Heart left ventricle (tissue), 13 donors: ENCODE data around the gene BMP2K.

Experiments used
- POLR2A ChIP-seq, 2 donors: fragments of 450-650 bp; IDR thresholded peaks; one replicate each; pipeline ENCODE4 v1.6.1; 2017; ENCODE audit warnings: antibody characterized with exemption in 2 of 2, mild to moderate bottlenecking in 2 of 2, moderate library complexity in 2 of 2
- TF ChIP-seq, protein P1 (sequence below), 12 donors: fragments of 200-600 bp; sonication (generic) in 4 of 12; IDR thresholded peaks; one replicate each; pipeline versions ENCODE4 v1.5.0 to v1.8.0; 2018 to 2022; ENCODE audit warnings: antibody characterized with exemption in 12 of 12, mild to moderate bottlenecking in 5 of 12
- donor health status: ischemic (EF 13 %, LVEDD 7.1; RV severe dilation, severe dysfunction).
- donor health status: DM: no; HTN: yes; CAD: no.
- donor health status: DM: no; HTN: no; CAD: no.
- donor health status: ischemic (EF 25% LVEDD 6.9; RV normal size, moderate dysfunction).
- donor health status: ischemic (EF 25% LVEDD 5.7; RV mildly dilated, moderate dysfunction).
- donor health status: ischemic (EF 35%, LVEDD 5.7; RV mildly dilated, moderate dysfunction).
- donor health status: nonischemic (EF 11% LVEDD 7.7; RV severe dilation, severe dysfunction).
- donor health status: DM: yes; HTN: yes; CAD: no.
- donor health status: PGD.
- donor health status: ischemic (EF 29% LVEDD 5.4; RV normal size, mild dysfunction).
- donor health status: nonischemic (EF 23%, LVEDD 6.1; RV moderate dilation, normal function).

- TF ChIP-seq, protein P1, sequence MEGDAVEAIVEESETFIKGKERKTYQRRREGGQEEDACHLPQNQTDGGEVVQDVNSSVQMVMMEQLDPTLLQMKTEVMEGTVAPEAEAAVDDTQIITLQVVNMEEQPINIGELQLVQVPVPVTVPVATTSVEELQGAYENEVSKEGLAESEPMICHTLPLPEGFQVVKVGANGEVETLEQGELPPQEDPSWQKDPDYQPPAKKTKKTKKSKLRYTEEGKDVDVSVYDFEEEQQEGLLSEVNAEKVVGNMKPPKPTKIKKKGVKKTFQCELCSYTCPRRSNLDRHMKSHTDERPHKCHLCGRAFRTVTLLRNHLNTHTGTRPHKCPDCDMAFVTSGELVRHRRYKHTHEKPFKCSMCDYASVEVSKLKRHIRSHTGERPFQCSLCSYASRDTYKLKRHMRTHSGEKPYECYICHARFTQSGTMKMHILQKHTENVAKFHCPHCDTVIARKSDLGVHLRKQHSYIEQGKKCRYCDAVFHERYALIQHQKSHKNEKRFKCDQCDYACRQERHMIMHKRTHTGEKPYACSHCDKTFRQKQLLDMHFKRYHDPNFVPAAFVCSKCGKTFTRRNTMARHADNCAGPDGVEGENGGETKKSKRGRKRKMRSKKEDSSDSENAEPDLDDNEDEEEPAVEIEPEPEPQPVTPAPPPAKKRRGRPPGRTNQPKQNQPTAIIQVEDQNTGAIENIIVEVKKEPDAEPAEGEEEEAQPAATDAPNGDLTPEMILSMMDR (IDR thresholded peaks at IDR 0.05): no peak
- TF ChIP-seq POLR2A (IDR thresholded peaks at IDR 0.05): no peak
Observed at GRCh38 chr4:78907638-78908037, 131.5 kb downstream of the BMP2K start.
